Type B pancreatic cell (in vitro differentiated cells): ENCODE results near the gene CLEC3B. TPM values are rescaled to one million over a fixed set of nuclear protein-coding genes. Genes with fewer than 3 reads are reported as not detected.

Experiments used
- DNase-seq: peaks from one replicate; pipeline ENCODE4 v3.0.0; 2021; ENCODE audit warnings: mixed read lengths; ENCODE audit not compliant: unreplicated experiment; ENCODE audit errors: extremely low spot score
- H3K27ac Mint-ChIP-seq: 2 replicates; pipeline ENCODE4 v1.8.0; 2021; ENCODE audit warnings: mild to moderate bottlenecking, mixed read lengths
- H3K27me3 Mint-ChIP-seq: 2 replicates; pipeline ENCODE4 v1.8.0; 2021; ENCODE audit warnings: mixed read lengths
- H3K36me3 Mint-ChIP-seq: 2 replicates; pipeline ENCODE4 v1.8.0; 2021; ENCODE audit warnings: mixed read lengths
- H3K4me1 Mint-ChIP-seq: one replicate; pipeline ENCODE4 v1.8.0; 2021; ENCODE audit warnings: mixed read lengths; ENCODE audit not compliant: unreplicated experiment
- H3K4me3 Mint-ChIP-seq: 2 replicates; pipeline ENCODE4 v1.8.0; 2021; ENCODE audit warnings: mild to moderate bottlenecking, mixed read lengths
- H3K9me3 Mint-ChIP-seq: 2 replicates; pipeline ENCODE4 v1.8.0; 2021; ENCODE audit warnings: mixed read lengths
- total RNA-seq: library from RNA; stranded (reverse); gene quantifications from 2 replicates; pipeline ENCODE4 v1.2.1, GENCODE V29; 2021; ENCODE audit warnings: low replicate concordance
- TF ChIP-seq, protein P1 (sequence below): fragments of 200-600 bp; sonication (generic); conservative IDR thresholded peaks from 2 replicates; pipeline ENCODE4 v1.5.0; 2021; ENCODE audit warnings: antibody characterized with exemption, mild to moderate bottlenecking

CLEC3B gene
- total RNA-seq, 1 donor from 2014 or later: 1.2 TPM

DNA sequence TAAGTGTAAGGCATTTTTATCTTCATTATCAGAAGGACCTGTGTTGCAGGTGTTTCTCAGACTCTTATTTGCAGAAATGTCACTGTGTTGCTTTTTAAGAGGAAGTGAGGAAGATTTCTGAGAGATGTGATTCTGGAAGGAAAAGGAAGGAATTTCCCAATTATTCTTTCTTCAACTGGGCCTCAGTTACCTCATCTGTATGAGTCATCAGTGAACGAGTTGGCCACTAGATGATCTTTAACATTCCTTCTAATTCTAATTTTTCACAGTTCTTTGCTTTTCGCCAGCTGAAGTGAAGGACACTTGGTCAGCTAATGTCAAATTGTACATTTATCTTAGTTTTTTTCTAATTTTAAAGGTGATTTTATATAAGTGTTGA is 28.9 kb downstream of the CLEC3B start:
- peaks cover 5% of the 10 kb centered on the region for H3K4me1 Mint-ChIP-seq
- no peaks in the 10 kb centered on the region for H3K9me3 Mint-ChIP-seq
- DNase-seq: no peak
- no peak overlapping the region for H3K27ac Mint-ChIP-seq
- H3K4me3 Mint-ChIP-seq: no peak overlapping the region
- TF ChIP-seq, protein P1, sequence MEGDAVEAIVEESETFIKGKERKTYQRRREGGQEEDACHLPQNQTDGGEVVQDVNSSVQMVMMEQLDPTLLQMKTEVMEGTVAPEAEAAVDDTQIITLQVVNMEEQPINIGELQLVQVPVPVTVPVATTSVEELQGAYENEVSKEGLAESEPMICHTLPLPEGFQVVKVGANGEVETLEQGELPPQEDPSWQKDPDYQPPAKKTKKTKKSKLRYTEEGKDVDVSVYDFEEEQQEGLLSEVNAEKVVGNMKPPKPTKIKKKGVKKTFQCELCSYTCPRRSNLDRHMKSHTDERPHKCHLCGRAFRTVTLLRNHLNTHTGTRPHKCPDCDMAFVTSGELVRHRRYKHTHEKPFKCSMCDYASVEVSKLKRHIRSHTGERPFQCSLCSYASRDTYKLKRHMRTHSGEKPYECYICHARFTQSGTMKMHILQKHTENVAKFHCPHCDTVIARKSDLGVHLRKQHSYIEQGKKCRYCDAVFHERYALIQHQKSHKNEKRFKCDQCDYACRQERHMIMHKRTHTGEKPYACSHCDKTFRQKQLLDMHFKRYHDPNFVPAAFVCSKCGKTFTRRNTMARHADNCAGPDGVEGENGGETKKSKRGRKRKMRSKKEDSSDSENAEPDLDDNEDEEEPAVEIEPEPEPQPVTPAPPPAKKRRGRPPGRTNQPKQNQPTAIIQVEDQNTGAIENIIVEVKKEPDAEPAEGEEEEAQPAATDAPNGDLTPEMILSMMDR: no peak
- no peaks in the 10 kb centered on the region for H3K36me3 Mint-ChIP-seq
- peaks cover 4% of the 10 kb centered on the region for H3K27me3 Mint-ChIP-seq

DNA sequence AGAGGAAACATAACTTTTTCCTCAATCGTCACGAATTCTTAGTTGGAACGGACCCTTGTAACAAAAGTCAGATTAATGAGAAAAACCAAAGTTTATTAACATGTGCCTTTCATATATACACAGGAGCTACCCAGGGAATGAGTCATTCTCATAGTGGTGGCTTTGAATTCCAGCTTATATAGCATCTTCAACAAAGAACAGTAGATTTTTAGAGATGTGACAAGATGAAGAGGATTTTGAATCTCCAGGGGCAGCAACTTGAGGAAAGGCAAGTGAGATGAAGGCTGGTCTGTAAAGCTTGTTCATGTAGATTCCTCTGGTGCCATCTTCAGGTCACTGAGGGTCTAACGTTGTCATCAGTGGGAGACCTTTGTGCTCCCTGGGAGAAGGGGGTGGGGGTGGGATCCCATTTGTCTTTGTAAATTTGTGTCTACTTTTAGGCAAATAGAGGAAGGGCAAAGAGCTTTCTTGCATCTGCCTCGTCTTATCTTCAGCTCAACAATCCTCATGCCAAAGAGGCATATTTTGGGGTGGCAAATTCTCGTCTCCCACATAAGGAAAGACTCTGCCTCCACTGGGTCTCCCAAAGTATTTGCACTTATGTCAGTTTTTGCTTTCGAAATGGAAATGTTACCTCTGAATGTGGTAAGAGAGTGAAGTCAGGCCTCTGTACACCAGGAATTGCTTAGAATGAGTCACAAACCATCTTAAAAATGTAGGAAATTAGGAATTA is 29.5 kb downstream of the CLEC3B start:
- Mint-ChIP-seq H3K27me3 (peaks cover 2% of the 10 kb centered on the region), H3K4me1 (peaks cover 5% of the 10 kb centered on the region), H3K9me3 (no peaks in the 10 kb centered on the region), H3K36me3 (no peaks in the 10 kb centered on the region), H3K27ac (no peak overlapping the region), H3K4me3 (no peak overlapping the region)
- TF ChIP-seq, protein P1: peak; percentile 28
- no peak for DNase-seq

DNA sequence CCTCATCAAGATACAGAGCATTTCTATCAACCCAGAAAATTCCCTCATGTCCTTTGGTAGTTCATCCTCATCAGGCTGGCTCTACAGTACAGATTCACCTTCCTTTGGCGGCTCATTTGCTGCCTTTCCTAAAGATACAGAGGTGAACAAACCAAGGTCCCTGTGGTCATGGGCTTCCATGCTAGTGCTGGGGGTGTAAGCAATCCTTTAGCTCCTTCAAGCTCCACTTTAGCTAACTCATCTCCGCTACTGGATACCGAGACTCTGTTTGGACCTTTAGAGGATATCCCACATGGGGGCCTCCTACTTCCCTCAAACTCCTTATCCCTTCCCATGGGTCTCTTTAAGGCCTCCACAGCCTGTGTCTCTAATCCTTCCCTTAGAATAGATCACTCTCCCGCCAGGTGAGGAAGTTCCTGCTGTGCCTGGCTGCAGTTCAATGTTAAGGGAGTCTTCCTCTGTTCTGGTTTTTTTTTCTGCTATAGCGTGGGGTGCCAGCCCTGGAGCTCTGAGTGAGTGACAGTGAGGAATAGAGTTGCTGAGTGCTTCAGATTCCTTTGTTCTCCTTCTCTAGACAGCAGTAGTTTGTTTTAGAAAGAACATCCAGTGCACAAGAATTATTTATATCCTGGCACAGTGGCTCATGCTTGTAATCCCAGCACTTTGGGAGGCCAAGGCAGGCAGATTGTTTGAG is 30.7 kb downstream of the CLEC3B start:
- H3K9me3 Mint-ChIP-seq: no peaks in the 10 kb centered on the region
- H3K4me3 Mint-ChIP-seq: no peak overlapping the region
- no peaks in the 10 kb centered on the region for H3K36me3 Mint-ChIP-seq
- H3K4me1 Mint-ChIP-seq: peaks cover 5% of the 10 kb centered on the region
- TF ChIP-seq, protein P1: no peak
- no peaks in the 10 kb centered on the region for H3K27me3 Mint-ChIP-seq
- no peak for DNase-seq
- no peak overlapping the region for H3K27ac Mint-ChIP-seq

DNA sequence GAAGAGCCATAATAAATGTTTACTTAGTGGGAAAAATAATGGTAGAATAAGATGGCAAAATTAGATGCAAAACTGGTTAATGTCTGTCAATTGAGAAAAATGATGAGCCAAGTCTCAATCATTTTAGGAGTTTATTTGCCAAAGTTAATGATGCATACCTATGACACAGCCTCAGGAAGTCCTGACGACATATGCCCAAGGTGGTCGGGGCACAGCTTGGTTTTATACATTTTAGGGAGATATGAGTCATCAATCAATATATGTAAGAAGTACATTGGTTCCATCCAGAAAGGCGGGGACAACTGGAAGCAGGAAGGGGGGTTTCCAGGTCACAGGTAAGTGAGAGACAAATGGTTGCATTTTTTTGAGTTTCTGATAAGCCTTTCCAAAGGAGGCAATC is 31.5 kb downstream of the CLEC3B start:
- H3K27me3 Mint-ChIP-seq: no peaks in the 10 kb centered on the region
- no peak for DNase-seq
- no peaks in the 10 kb centered on the region for H3K9me3 Mint-ChIP-seq
- H3K4me3 Mint-ChIP-seq: no peak overlapping the region
- TF ChIP-seq, protein P1: no peak
- peaks cover 5% of the 10 kb centered on the region for H3K4me1 Mint-ChIP-seq
- no peaks in the 10 kb centered on the region for H3K36me3 Mint-ChIP-seq
- H3K27ac Mint-ChIP-seq: no peak overlapping the region

DNA sequence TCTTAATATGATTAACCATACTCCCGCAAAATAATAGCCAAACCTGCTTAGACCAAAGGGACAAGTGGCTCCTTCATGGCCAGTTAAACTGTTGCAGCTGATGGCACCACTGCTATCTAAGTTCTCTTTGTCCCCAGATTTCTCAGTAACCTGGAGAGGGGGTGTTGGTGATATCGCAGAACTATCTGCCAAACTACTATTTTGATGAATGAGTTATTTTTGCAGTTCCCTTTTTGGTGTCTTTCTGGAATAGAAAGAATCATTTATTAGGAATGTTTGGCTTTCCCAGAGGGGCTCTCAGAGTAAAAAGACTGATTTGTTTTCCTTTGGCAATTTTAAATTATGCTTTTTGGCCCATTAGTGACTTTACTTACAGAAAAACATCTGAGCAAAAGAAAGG is 33.0 kb downstream of the CLEC3B start:
- Mint-ChIP-seq H3K4me1 (peaks cover 5% of the 10 kb centered on the region), H3K9me3 (no peaks in the 10 kb centered on the region), H3K36me3 (no peaks in the 10 kb centered on the region), H3K27ac (no peak overlapping the region), H3K27me3 (no peaks in the 10 kb centered on the region), H3K4me3 (no peak overlapping the region)
- DNase-seq: no peak
- TF ChIP-seq, protein P1: no peak
